ENCODE results near the gene MON2.

GRCh38 chr12:62525271-62525670 is 58.6 kb downstream of the MON2 start:
- TF ChIP-seq NR2F1 (CRISPR knock-in tag; IDR thresholded peaks at IDR 0.05) (no peak), SP5 (CRISPR knock-in tag; IDR thresholded peaks at IDR 0.05; ENCODE audit: borderline replicate concordance, low read depth) (no peak), ETS1 (CRISPR knock-in tag; IDR thresholded peaks at IDR 0.05) (no peak), CTCF (CRISPR knock-in tag; IDR thresholded peaks at IDR 0.05) (no peak), MYNN (CRISPR knock-in tag; IDR thresholded peaks at IDR 0.05; ENCODE audit: low read depth) (no peak), HOXA5 (CRISPR knock-in tag; IDR thresholded peaks at IDR 0.05) (no peak), RAD21 (CRISPR knock-in tag; IDR thresholded peaks at IDR 0.05) (no peak), HOXD1 (CRISPR knock-in tag; IDR thresholded peaks at IDR 0.05) (no peak)
